ENCODE data around the gene SCNN1A.
"Not testable (repeated sequence)": the region's sequence is repeated elsewhere in the genome, so short reads cannot be mapped to it uniquely, and the experiment has no call there.

The SCNN1A gene

DNA sequence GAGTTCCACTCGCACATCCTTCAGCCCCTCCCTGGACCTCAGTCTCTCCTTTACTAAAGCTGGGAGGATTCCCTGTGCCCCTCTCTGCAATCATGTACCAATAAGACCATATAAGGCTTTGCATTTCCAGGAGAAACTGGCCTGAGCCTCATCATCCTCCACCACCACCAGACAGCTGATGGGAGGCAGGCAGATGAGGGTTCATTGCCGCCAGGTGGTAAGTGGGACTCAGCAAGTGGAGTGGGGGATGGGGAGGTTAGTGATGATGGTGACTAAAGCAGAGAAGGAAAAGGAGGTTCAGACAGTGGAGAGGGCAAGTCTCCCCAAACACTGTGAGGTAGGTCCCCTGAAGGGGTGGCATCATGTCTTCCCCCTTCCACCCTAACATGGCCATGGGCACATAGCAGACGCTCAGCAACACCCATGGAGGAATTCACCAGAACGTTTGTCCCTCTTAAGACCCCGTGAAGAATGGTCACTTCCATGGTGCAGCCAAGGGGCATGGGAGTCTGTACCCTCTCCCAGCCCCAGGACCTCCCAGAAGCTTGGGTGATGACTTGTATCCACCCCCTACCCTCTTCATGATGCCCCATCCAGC, 29.0 kb downstream of the SCNN1A start:
- no peak for DNase-seq

- no peak for DNase-seq
These were observed 29.9 kb downstream of the SCNN1A start for GRCh38 chr12:6345319-6346091.

DNA sequence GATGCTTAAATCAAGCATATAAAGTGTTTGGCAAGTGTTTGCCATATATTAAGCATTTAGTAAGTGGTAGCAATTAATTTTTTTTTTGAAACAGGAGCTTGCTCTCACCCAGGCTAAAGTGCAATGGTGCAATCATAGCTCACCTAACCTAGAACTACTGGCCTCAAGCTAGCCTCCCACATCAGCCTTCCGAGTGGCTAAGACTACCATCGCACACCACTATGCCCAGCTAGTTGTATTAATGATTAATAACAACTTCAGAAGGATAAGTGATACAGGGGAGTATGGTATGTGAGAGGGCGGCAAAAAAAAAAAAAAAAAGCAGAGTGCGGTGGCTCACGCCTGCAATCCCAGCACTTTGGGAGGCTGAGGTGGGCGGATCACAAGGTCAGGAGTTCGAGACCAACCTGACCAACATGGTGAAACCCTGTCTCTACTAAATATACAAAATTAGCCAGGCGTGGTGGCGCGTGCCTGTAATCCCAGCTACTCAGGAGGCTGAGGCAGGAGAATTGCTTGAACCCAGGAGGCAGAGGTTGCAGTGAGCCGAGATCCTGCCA, 31.2 kb downstream of the SCNN1A start:
- not testable (repeated sequence) for DNase-seq

DNA sequence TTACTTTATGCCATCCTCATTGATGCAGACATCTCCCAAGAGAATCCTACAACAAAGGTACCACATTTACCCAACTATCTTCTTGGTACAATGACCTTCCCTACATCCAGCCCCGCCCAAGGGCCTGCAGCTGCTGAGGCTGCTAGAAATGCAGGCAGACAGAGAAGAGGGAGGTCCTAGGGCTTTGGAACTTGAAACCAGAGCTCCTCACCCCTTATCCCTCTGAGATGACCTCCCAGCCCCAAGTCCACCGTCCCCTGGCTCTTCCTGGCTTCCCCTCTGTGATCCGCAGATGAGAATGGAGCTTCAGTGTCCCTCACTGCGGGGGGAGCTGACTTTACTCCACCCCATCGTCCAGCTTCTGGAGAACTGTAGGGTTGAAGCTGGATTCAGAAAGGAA, 31.8 kb downstream of the SCNN1A start:
- DNase-seq, result no peak

GRCh38 chr12:6342140-6342889, 33.0 kb downstream of the SCNN1A start:
- no peak for DNase-seq

- DNase-seq, result no peak
These were observed 33.8 kb downstream of the SCNN1A start, which contains the start of gene TNFRSF1A for GRCh38 chr12:6341417-6342139. Gene TNFRSF1A (minus strand): TSS chr12:6342076. CDS start chr12:6341814, 262 bp downstream.

GRCh38 chr12:6340745-6341416, 34.5 kb downstream of the SCNN1A start:
- DNase-seq, result no peak

DNA sequence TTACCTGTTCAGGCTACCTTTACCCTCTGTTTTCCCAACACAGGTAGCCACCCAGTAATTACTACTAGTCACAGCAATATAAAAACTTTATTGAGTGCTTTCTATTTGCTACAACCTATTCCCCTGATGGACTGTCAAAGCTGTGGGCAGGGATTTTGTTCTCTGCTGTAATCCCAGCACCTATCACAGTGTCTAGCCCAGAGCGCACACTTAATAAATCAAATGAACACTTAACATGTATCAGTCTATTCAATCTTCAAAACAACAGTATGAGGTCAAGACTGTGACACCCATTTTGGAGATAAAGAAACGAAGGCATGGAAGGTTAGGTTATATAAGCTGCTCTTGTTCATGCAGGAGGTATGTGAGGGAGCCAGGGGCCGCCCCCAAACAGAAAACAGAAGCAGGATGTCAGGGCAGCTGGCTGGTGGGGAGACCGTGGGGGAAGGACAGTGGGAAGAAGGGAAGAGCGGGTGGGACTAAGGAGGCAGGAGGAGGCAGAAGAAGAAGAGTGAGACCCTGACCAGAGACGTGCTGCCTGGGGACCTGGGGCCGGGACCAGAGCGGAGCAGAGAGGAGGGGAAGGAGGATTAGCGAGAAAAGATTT, 35.2 kb downstream of the SCNN1A start:
- no peak for DNase-seq

GRCh38 chr12:6338955-6339354, 36.4 kb downstream of the SCNN1A start:
- DNase-seq, result no peak

DNA sequence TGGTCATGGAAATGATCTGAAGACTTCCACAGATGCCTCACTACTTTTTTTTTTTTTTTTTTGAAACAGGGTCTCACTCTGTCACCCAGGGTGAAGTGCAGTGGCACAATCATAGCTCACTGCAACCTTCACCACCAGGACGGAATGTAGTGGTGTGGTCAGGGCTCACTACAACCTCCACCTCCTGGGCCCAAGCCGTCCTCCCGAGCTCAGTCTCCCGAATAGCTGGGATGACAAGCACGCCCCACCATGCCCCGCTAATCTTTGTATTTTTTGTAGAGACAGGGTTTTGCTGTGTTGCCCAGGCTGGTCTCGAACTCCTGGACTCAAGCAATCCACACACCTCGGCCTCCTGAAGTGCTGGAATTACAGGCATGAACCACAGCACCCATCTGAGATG, 36.8 kb downstream of the SCNN1A start:
- not testable (repeated sequence) for DNase-seq

GRCh38 chr12:6337958-6338433, 37.4 kb downstream of the SCNN1A start:
- no peak for DNase-seq

DNA sequence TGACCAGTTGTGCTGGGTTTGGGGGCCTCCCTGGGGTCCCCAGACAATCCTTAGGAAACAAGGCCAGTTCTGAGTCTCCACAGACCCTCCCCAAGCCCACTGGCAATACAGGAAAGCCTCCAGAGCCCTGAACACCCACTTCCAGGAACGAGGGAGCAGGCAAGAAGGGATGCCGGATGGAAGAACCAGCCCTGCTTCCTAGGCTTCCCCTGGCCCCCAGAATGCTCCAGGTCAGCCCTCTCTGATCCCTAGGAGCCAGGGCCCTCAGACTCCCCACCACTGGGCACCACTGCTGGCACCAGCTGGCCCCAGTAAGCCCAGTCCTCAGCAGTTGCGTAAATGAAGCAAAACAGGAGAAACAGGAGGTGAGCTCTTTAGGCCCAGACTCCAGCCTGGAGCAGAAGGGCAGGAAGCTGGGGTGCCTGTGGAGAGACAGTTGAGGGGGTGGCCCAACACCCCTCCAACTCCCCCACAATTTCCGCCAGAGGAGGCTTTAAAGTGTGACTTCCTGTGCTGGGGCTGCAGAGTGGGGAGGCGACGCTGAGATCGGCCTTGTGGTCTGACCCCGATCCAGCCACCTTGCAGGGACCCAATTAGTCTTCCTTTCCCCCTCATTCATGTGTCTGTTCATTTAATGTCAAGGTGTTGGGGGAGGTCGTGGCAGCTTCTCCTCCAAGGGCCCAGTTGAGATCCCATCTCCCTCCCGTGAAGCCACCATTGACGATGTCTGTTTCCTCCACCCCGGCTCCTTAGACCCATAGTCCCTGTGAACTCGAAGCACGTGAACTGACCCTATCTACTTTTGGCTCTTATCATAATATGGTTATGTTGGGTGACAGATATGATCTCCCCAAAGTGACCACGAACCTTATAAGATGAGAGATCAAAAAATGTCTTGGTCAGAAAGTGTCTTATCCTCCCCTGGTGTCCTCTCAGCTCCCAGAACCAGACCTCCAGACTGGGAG, 38.2 kb downstream of the SCNN1A start:
- DNase-seq, result no peak

GRCh38 chr12:6336079-6336888, 39.1 kb downstream of the SCNN1A start:
- DNase-seq, result no peak

DNA sequence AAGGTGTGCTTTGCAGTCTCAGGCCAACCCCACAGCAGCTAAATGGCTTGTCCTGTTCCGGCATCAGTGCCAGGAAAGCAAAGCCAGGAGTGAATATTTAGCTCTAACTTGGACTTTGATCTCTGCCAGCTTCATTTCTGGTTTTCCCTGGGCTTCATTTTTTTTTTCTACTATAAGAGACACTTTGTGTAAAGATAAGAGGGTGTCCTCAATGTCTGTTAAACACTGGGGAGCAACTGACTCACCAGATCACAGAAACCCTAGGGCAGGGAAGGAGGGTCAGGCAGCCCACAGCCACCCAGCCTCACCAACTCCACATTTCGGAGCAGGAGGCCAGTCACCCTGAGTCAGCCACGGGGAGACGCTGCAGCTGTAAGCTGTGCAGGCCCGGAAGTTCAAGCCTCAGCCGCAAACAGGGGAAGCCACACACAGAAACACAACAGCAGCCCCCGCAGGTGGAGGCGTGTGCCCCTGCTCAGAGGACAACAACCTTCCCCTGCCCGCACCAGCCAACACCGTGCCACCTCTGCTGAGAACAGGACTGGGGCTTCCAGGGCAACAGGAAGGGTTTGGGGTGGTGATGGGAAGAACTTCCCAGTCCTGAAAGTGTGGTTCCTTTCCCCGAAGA, 39.8 kb downstream of the SCNN1A start:
- DNase-seq, result no peak

DNA sequence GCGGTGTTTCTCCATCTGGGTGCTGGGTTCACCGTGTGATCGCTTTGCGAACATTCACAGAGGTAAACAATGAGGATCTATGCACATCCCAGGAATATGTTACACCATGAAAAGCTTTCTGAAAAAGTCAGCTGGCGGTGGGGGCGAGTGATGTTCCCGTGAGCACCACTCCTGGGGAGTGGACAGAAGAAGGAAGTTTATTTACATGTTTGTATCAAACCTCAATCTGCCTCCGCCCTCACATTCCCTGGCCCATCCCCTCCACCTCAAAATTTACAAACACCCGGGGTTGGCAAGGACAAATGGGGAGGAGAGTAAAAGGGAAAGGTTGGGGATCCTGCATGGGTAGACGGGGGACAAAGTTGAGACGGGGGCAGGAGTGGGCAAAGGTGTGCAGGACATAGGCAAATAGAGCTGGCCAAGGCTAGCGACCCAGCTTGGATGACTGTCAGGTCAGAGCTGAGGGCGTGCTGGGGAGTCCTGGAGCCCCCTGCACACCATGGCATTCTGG, 40.4 kb downstream of the SCNN1A start:
- no peak for DNase-seq

DNA sequence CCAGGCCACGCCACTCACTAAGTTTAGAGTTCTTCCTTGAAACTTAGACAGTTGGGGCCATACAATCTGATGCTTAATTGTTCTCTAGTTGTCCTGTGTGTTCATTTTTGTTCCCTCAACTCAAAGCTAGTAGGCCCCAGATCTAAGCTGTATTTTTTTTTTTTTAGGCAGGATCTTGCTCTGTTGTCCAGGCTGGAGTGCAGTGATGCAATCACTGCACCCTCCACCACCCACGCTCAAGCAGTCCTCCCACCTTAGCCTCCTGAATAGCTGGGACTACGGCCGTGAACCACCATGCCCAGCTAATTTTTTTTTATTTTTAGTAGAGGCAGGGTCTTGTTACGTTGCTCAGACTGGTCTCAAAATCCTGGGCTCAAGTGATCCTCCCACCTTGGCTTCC, 41.0 kb downstream of the SCNN1A start:
- no peak for DNase-seq

DNA sequence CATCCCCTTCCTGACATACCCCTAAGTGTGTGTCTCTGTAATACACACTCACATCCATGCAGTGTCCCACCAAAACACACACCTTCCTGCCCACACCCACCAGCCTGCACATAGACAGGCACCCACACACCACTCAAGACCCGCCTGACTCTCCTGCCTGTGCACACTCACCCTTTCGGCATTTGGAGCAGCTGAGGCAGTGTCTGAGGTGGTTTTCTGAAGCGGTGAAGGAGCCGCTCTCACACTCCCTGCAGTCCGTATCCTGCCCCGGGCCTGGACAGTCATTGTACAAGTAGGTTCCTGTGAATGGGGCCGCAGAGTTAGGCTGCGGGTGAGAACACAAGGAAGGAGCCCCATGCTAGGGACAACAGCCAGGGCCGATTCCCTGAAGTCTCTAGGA, 41.8 kb downstream of the SCNN1A start:
- no peak for DNase-seq

GRCh38 chr12:6333029-6333428, 42.3 kb downstream of the SCNN1A start:
- DNase-seq, result no peak

DNA sequence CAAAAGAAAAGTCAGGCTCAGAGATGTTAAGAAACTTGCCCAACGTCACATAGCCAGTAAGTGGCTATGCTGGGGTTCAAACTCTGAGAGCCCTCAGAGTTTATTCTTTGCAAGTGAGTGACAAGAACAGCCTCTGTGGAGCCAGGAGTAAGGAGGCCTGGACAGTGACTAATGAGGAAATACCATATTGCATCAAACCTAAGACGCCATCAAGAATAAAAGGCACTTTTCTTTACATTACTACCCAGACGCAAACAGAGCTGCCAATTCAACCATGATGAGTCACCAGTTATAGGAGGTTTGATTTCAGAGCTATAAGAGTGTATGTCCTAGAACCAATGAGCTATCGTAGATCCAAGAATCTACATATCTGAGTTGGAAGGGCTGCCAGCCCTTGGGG, 42.9 kb downstream of the SCNN1A start:
- DNase-seq, result no peak

Data from NCI-H2081 treated with DMSO at 0.1 percent for 48 hours (cell line).